ENCODE data around the gene TTC38.

The TTC38 gene

GRCh38 chr22:46299101-46299500, 31.3 kb downstream of the TTC38 start:
- Histone ChIP-seq H3K4me1 (ENCODE audit: control insufficient read depth, low read length) (peaks cover 36% of the 10 kb centered on the region), H4K20me1 (ENCODE audit: control insufficient read depth, insufficient read depth, low read depth, low read length) (peaks cover 6% of the 10 kb centered on the region; the same call in 1 of the 2 replicates), H3K27me3 (ENCODE audit: control insufficient read depth, low read length) (no peaks in the 10 kb centered on the region), H3K79me2 (ENCODE audit: control insufficient read depth, low read length) (peaks cover 81% of the 10 kb centered on the region), H3K4me2 (ENCODE audit: low read length) (peak overlapping the region; percentile 97; the same call in 1 of the 2 replicates), H3K4me3 (ENCODE audit: low read length) (peak overlapping the region; percentile 30; the same call in 1 of the 2 replicates), H3K9me2 (replicated peaks; ENCODE audit: control insufficient read depth, low read length) (no peaks in the 10 kb centered on the region), H3K9me3 (ENCODE audit: control insufficient read depth, insufficient read depth, low read length) (no peaks in the 10 kb centered on the region), H3K36me3 (ENCODE audit: control insufficient read depth, low read length) (peaks cover 60% of the 10 kb centered on the region), H3F3A (ENCODE audit: control insufficient read depth, insufficient read depth) (peaks cover 3% of the 10 kb centered on the region; the same call in 1 of the 2 replicates), H3K27ac (ENCODE audit: low read depth, low read length) (no peak overlapping the region)
- TF ChIP-seq CTCF (IDR thresholded peaks at IDR 0.05; ENCODE audit: low read depth, low read length, poor library complexity, severe bottlenecking) (no peak), EZH2phosphoT487 (IDR thresholded peaks at IDR 0.05; ENCODE audit: borderline replicate concordance, low read length) (no peak)

- H3K4me3 ChIP-seq (ENCODE audit: low read length) = no peak overlapping the region
- no peaks in the 10 kb centered on the region for H3K9me3 ChIP-seq (ENCODE audit: control insufficient read depth, insufficient read depth, low read length)
- H3K79me2 ChIP-seq (ENCODE audit: control insufficient read depth, low read length) = peaks cover 92% of the 10 kb centered on the region
- peaks cover 23% of the 10 kb centered on the region for H3K4me1 ChIP-seq (ENCODE audit: control insufficient read depth, low read length)
- no peak overlapping the region for H3K4me2 ChIP-seq (ENCODE audit: low read length)
- no peaks in the 10 kb centered on the region for H3F3A ChIP-seq (ENCODE audit: control insufficient read depth, insufficient read depth)
- H4K20me1 ChIP-seq (ENCODE audit: control insufficient read depth, insufficient read depth, low read depth, low read length) = peaks cover 7% of the 10 kb centered on the region; the same call in 1 of the 2 replicates
- no peak for TF ChIP-seq EZH2phosphoT487 (IDR thresholded peaks at IDR 0.05; ENCODE audit: borderline replicate concordance, low read length)
- no peak for TF ChIP-seq CTCF (IDR thresholded peaks at IDR 0.05; ENCODE audit: low read depth, low read length, poor library complexity, severe bottlenecking)
- H3K27ac ChIP-seq (ENCODE audit: low read depth, low read length) = no peak overlapping the region
- H3K36me3 ChIP-seq (ENCODE audit: control insufficient read depth, low read length) = peaks cover 70% of the 10 kb centered on the region
- H3K27me3 ChIP-seq (ENCODE audit: control insufficient read depth, low read length) = no peaks in the 10 kb centered on the region
- H3K9me2 ChIP-seq (replicated peaks; ENCODE audit: control insufficient read depth, low read length) = no peaks in the 10 kb centered on the region
These were observed 32.7 kb downstream of the TTC38 start for GRCh38 chr22:46300491-46300890.

GRCh38 chr22:46303347-46303965, 35.6 kb downstream of the TTC38 start:
- Histone ChIP-seq H3K4me2 (ENCODE audit: low read length) (no peak overlapping the region), H3K9me3 (ENCODE audit: control insufficient read depth, insufficient read depth, low read length) (no peaks in the 10 kb centered on the region), H3K4me1 (ENCODE audit: control insufficient read depth, low read length) (peaks cover 9% of the 10 kb centered on the region), H3K9me2 (replicated peaks; ENCODE audit: control insufficient read depth, low read length) (no peaks in the 10 kb centered on the region), H3K79me2 (ENCODE audit: control insufficient read depth, low read length) (peaks cover 96% of the 10 kb centered on the region), H3K4me3 (ENCODE audit: low read length) (no peak overlapping the region), H4K20me1 (ENCODE audit: control insufficient read depth, insufficient read depth, low read depth, low read length) (peaks cover 7% of the 10 kb centered on the region; the same call in 1 of the 2 replicates), H3K27me3 (ENCODE audit: control insufficient read depth, low read length) (no peaks in the 10 kb centered on the region), H3K36me3 (ENCODE audit: control insufficient read depth, low read length) (peaks cover 74% of the 10 kb centered on the region), H3F3A (ENCODE audit: control insufficient read depth, insufficient read depth) (no peaks in the 10 kb centered on the region), H3K27ac (ENCODE audit: low read depth, low read length) (no peak overlapping the region)
- TF ChIP-seq EZH2phosphoT487 (IDR thresholded peaks at IDR 0.05; ENCODE audit: borderline replicate concordance, low read length) = no peak
- no peak for TF ChIP-seq CTCF (IDR thresholded peaks at IDR 0.05; ENCODE audit: low read depth, low read length, poor library complexity, severe bottlenecking)
